GM03348 (cell line): ENCODE measurements around the gene CCNY.

Experiments used
- DNase-seq: peaks from one replicate; pipeline ENCODE4 v3.0.0; 2012; ENCODE audit warnings: low spot score

The CCNY gene

DNA sequence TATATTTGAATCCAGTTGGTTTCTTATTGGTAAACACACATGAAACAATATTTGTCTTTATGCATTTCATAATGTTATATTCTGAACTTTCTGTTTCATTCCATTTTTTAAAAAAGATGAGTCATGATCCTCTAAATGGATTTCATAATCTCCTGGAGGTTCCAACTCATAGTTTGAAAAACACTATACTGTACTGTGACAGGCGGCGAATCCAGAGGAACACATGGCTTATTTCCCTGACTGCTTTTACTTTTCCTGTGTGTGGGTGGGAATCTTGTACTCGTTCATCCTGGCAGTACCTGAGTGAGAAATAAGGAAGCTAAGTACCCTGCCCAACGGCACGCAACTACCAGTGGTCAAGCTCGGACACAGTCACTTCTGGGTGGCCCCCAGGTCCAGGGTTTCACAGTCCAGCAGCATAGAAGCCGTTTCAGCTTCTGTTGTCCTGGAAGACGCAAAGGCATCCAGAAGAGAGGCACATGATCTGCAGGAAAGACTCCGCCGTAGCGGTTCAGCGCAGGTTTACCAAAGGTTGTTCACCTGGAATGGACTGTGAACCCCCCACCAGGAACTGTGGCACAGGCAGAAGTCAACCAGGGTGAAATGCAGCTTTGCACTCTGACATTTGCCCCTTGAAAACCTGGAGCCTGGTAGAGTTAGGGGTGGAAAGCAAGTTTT lies 117.7 kb downstream of the CCNY start:
- peak; percentile 78 for DNase-seq

DNA sequence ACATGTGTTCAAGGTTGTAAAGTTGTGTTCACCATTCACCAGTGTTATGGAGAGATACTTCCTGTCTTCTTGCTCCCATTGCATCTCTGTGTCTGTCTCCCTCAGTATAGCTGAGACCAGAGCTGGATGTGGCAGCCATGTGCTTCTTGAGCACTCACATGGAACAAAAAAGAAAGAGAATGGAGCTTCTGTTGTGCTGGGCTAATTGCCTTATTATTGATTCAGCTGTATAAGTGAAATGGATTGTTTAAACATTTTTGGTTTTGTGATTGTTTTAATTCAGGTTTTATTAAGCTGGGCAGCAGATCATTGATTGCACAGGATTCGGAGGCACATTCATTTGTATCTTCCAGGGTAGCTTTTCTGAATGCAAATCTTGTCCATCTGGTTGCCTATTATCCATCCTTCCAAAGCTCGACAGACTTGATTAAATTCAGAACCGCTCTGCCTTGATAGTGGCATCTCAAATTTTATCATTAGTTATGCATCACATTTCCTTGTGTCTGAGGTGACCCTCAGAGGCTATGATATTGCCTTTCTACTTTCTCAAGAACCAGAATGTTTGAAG lies 119.9 kb downstream of the CCNY start:
- DNase-seq, result no peak

DNA sequence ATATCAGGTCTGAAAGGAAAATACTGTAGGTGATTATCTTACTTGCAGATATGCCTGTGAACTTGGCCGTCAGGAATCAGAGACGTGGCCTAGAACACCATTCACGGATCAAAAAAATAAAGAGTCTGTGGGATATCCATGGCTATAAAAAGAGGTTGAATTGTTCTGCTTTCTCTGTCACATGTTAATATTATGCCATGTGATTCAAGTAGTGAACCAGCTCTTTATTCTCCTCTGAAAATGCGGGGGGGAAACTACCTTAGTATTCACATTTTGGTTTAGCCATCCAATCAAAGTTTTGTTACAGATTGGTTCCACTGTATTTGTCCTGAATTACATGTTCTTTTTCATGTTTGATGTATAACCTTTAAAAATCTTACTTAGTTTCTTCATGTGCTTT lies 120.5 kb downstream of the CCNY start:
- no peak for DNase-seq

GRCh38 chr10:35458500-35459448 lies 122.5 kb downstream of the CCNY start:
- no peak for DNase-seq

GRCh38 chr10:35459449-35459847 lies 123.1 kb downstream of the CCNY start:
- no peak for DNase-seq

DNA sequence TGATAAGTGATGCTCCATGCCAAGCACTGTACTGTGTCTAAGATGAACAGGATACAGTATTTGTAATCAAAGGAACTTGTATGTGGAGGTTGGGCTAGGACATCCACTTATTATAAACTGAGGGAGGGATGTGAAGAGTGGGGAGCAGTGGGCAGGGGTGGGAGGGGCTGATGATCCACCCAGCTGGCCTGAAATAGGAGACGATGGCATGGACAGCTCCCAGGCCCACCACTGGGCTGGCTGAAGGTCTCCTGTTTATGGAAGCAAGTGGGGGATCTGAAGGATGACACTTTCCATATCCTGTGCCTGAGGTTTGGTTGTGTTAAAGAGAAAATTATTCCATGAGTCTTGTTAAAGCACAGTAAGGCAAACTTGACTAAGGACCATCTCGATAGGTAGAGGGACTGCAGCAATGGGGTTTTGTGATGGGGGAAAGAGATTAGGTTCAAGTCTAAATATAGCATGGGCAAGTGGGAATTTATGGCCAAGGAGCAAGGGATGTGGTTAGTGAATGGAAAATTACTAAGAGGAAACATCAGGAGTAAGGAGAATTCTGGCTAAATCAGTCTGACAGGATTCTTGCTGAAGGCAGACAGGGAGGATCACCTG lies 124.6 kb downstream of the CCNY start:
- no peak for DNase-seq

GRCh38 chr10:35462491-35462934 lies 126.2 kb downstream of the CCNY start:
- no peak for DNase-seq

GRCh38 chr10:35463105-35463867 lies 127.0 kb downstream of the CCNY start:
- DNase-seq, result no peak

- no peak for DNase-seq
Measured at GRCh38 chr10:35463878-35464277, 127.6 kb downstream of the CCNY start.

DNA sequence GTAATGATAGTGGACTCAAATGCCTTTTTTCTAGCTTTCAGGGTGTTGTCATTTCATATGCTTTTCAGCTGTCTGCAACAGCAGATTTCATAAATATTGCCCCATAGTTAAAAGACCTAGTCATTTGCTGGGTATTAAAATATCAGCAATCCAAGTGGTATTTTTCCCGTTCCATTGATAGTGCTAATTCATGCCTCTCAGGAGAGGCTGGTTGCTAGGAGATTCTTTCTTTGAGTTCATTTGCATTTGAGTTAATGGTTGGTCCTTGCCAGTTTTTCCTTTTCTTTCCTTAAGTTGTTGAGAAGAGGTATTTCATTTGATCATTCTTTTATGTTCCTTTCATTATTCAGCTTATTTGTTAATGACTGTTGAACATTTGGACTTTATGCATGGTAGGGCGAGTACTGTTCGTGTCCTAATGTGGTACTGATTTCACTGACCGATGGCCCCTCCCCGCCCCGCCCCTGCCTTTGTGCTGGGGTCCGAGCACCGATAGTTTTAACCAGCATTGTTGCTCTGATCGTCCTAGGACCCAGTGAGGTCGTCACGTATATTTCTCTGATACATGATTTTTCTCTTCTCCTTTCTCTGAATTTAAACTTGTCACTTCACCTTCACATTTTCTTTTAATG lies 128.6 kb downstream of the CCNY start:
- no peak for DNase-seq

GRCh38 chr10:35465673-35466072 lies 129.4 kb downstream of the CCNY start:
- no peak for DNase-seq

DNA sequence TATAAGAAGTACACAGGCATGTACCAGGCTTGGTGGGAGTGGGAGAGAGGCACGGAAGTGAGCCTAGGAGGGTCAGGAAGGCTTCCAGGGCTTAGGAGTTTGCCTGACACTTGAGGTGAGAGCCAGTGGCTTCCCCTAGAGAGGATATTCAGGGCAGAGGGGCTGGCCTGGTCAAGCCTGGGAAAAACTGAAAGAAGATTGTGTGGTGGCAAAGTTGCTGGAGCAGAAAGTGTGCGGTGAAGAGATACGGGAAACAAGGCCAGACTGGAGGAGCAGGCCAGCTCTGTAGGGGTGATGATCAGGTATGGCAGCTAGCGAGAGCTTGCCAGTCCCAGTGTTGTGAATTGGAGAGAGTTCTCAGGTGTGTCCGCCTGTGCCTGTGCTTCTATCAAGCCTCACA lies 129.9 kb downstream of the CCNY start:
- no peak for DNase-seq

DNA sequence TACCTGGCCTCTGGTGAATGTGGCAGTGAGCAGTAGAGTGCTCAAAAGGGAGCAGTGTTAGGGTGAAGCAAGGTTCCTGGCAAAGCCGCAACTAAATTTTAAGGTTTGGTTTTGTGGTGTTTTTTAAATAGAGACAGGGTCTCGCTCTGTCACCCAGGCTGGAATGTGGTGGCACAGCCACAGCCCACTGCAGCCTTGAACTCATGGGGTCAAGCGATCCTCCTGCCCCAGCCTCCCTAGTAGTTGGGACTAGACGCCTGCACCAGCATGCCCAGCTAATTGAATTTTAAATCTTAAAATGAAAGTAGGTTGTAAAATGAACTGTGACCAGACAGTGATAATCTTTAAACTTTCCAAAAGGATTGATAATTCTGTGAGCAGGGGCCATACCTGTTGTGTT lies 130.4 kb downstream of the CCNY start:
- DNase-seq, result no peak

DNA sequence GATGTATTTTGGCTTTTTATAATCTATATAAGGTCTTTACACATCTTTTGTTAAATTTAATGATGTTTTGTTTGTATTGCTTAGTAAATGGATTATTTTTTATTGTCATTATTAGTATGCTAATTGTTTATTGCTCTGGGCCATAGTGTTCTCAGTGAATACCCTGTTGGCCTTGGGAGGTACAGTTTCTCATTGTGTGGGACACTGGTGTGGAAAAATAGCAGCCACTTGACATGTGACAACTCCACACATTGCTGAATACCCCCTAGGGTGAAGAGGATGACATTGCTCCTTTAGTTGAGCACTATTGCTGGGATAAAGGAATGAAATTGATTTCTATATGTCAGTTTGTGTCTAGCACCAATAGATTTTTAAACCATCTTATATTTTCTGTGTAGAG lies 130.9 kb downstream of the CCNY start:
- DNase-seq, result no peak

GRCh38 chr10:35470248-35470924 lies 134.1 kb downstream of the CCNY start:
- no peak for DNase-seq

DNA sequence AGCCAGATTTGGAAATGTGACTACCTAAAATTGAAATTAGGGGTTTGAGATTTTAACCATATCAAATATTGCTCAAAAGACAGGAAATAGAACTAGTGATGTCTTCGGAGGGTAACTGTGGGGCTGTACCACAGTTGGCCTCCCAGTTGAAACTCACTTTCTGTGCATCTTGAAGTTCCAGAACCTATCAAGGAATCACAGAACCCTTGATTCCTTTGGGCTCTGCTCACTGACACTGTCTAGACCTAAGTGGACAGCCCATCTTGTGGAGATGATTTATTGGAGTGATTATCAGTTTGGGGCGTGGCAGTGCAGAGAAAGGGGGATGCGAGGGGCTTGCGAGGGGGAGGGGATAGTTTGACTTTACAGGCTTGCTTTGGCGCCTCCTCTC lies 134.6 kb downstream of the CCNY start:
- no peak for DNase-seq

GRCh38 chr10:35471435-35471834 lies 135.1 kb downstream of the CCNY start:
- no peak for DNase-seq

DNA sequence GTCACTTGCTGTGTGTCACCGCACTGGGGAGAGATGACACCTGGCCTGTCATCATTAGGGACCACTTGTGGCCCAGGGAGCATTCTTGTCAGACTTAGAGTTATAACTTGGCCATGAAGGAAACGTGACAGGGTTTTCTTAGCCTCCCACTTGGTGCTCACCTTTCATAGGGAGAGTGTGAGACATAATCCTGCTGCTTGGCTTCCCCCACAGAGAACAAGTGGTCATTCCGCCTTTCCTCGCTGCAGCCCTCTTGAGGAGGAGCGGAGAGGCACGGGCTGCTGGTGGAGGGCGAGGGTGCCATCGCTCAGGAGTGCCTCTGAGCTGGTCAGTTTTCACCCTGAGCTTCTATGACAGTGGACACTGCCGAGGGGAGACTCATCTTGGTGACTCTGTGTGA lies 143.8 kb downstream of the CCNY start:
- no peak for DNase-seq

DNA sequence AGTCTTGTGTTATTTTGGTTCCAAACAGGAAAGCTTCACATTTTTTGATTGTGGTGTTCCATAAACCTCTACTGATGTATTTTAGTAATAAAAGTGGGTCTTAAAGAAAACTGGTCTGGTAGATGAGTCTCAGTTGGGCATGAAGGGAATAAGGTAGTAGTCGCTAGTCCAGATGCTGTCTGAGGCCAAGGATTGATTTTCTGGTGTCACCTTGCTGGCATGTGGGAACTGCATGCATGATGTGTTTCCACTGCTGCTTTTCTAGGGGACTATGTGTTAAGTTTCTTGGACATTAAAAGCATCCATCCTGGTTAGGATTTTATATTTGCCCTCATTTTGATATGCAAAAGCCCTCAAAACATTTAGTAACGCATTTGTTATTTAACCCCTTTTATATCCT lies 145.1 kb downstream of the CCNY start:
- no peak for DNase-seq

DNA sequence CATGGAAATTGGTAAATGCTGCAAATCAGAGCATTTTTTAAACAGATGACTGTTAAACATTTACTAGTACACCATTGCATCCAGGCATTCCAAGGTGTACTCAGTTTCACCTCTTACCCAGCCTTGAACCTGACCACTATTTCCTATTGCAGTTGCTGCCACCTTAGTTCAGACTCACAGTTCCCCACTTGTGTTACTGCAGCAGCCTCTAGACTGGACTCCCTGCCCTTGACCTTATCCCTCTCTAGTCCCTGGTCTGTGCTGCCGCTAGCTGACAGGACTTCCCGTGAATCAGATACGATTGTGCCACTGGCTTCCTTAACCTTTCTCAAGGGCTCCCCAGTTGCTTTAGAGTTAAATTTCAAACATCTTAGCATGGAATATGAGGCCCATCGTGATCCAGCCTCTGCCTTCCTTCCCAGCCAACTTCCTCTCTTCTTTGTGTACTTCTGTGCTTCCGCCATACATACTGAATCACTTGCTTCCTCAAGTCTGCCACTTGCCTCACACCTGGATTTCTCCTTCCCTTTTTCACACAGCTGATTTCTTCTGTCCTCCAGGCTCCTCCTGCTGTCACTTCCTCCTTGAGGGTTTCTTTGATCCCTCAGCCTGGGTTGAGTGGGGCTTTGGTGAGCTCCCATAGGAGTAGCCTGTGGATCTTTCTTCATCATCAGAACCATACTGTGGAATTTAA lies 150.1 kb downstream of the CCNY start:
- no peak for DNase-seq
